Measurements from ENCODE around the gene ARHGAP10.

DNA sequence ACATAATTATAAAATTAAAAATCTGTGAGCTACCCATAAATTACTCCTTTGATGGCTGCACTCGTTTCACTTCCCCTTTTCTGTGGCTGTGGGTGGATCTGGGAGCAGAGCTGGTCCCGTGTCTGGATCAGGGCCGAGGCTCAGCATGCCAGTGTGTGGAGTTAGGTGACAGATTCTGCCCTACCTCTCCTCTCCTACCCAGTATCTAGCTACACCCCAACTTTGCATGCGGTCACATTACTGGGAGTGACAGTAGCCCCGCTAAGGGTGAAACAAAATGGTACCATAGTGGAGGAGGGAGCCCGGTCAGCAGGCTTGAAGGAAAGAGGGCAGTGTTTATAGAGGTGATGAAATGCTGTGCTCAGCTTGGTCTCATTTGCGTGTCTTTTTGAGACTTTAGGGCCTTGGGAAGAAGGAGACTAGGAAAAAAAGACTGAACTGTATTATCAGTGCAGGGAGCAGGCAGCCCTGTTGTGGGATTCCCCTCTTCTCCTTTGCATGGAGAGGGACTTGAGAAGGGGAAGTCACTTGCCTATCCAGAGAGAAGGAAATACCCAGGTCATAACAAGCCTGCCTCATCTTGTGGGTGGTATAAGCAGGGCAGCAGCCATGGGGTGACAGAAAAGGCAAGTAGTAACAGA is 48.4 kb downstream of the ARHGAP10 start:
- TF ChIP-seq, protein P1, sequence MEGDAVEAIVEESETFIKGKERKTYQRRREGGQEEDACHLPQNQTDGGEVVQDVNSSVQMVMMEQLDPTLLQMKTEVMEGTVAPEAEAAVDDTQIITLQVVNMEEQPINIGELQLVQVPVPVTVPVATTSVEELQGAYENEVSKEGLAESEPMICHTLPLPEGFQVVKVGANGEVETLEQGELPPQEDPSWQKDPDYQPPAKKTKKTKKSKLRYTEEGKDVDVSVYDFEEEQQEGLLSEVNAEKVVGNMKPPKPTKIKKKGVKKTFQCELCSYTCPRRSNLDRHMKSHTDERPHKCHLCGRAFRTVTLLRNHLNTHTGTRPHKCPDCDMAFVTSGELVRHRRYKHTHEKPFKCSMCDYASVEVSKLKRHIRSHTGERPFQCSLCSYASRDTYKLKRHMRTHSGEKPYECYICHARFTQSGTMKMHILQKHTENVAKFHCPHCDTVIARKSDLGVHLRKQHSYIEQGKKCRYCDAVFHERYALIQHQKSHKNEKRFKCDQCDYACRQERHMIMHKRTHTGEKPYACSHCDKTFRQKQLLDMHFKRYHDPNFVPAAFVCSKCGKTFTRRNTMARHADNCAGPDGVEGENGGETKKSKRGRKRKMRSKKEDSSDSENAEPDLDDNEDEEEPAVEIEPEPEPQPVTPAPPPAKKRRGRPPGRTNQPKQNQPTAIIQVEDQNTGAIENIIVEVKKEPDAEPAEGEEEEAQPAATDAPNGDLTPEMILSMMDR (IDR thresholded peaks at IDR 0.05): no peak
- TF ChIP-seq EZH2 (IDR thresholded peaks at IDR 0.05): no peak
- TF ChIP-seq EZH2phosphoT487 (IDR thresholded peaks at IDR 0.05): no peak

Data from neural progenitor cell (in vitro differentiated cells).